CD4-positive, CD25-positive, alpha-beta regulatory T cell (primary cell): ENCODE results near the gene STK24. TPM values are rescaled to one million over a fixed set of nuclear protein-coding genes. Genes with fewer than 3 reads are reported as not detected.
A peak's percentile ranks its signal among the peaks of the same experiment; 100 is the strongest.
"Not testable (repeated sequence)": the region's sequence is repeated elsewhere in the genome, so short reads cannot be mapped to it uniquely, and the experiment has no call there.

Experiments used
- ATAC-seq, 2 donors: fragments of 150-1000 bp; cut with Tn5 transposase; one replicate each; pipeline ENCODE4 v1.10.0; 2021; ENCODE audit warnings: low read depth in 2 of 2, moderate number of reproducible peaks in 2 of 2, moderate library complexity in 1 of 2
- DNase-seq, 3 donors: peaks; one replicate each; pipeline versions ENCODE4 v3.0.0 to v3.0.0-alpha.2; 2012 to 2022; ENCODE audit warnings: mixed read lengths in 1 of 3
- H3K27ac ChIP-seq: one replicate; pipeline ENCODE4 v1.7.0; 2013; ENCODE audit warnings: mild to moderate bottlenecking, low read length; ENCODE audit not compliant: insufficient read depth, poor library complexity, severe bottlenecking
- H3K27me3 ChIP-seq: one replicate; pipeline ENCODE4 v1.7.0; 2013; ENCODE audit warnings: low read length; ENCODE audit not compliant: control insufficient read depth, insufficient read depth
- H3K36me3 ChIP-seq: one replicate; pipeline ENCODE4 v1.7.0; 2013; ENCODE audit warnings: mild to moderate bottlenecking, low read length, moderate library complexity; ENCODE audit not compliant: control insufficient read depth, insufficient read depth
- H3K4me1 ChIP-seq: 2 replicates; pipeline ENCODE4 v1.7.0; 2013; ENCODE audit warnings: mild to moderate bottlenecking, low read length; ENCODE audit not compliant: insufficient read depth, control insufficient read depth, poor library complexity, severe bottlenecking
- H3K4me3 ChIP-seq: one replicate; pipeline ENCODE4 v1.7.0; 2013; ENCODE audit warnings: low read depth, mild to moderate bottlenecking, low read length, moderate library complexity
- H3K9me3 ChIP-seq, 2 experiments: 1 replicate in 1 of 2; 2 replicates in 1 of 2; pipeline ENCODE4 v1.7.0; 2013; ENCODE audit warnings: low read length in 2 of 2, mild to moderate bottlenecking in 1 of 2, moderate library complexity in 1 of 2; ENCODE audit not compliant: control insufficient read depth in 2 of 2
- H3K27ac Mint-ChIP-seq, 3 donors: one replicate each; pipeline ENCODE4 v1.8.0; 2020 to 2022; ENCODE audit warnings: mild to moderate bottlenecking in 3 of 3, mixed read lengths in 3 of 3, moderate library complexity in 2 of 3
- H3K27me3 Mint-ChIP-seq: one replicate; pipeline ENCODE4 v1.8.0; 2022; ENCODE audit warnings: mild to moderate bottlenecking, mixed read lengths
- H3K36me3 Mint-ChIP-seq: one replicate; pipeline ENCODE4 v1.8.0; 2020; ENCODE audit warnings: mixed read lengths
- H3K4me1 Mint-ChIP-seq, 4 donors: one replicate each; pipeline ENCODE4 v1.8.0; 2020 to 2022; ENCODE audit warnings: mixed read lengths in 4 of 4, mild to moderate bottlenecking in 1 of 4
- H3K4me3 Mint-ChIP-seq, 4 donors: one replicate each; pipeline ENCODE4 v1.8.0; 2020 to 2022; ENCODE audit warnings: mild to moderate bottlenecking in 4 of 4, mixed read lengths in 4 of 4, moderate library complexity in 3 of 4
- H3K9me3 Mint-ChIP-seq, 7 donors: one replicate each; pipeline ENCODE4 v1.8.0; 2020 to 2022; ENCODE audit warnings: mixed read lengths in 7 of 7, mild to moderate bottlenecking in 3 of 7, moderate library complexity in 2 of 7
- polyA plus RNA-seq, 4 donors: library from polyadenylated mRNA; unstranded; fragments of 300-500 nt; fragmentation: Illumina TruSeq; gene quantifications; one replicate each; pipeline ENCODE4 v1.2.3, GENCODE V29; 2021
- total RNA-seq: library from RNA; stranded (reverse); gene quantifications from one replicate; pipeline ENCODE4 v1.2.3, GENCODE V29; 2022

STK24 gene
- total and polyA plus RNA-seq, 5 donors from 2014 or later = 26.7 to 141 (median 54.1) TPM

DNA sequence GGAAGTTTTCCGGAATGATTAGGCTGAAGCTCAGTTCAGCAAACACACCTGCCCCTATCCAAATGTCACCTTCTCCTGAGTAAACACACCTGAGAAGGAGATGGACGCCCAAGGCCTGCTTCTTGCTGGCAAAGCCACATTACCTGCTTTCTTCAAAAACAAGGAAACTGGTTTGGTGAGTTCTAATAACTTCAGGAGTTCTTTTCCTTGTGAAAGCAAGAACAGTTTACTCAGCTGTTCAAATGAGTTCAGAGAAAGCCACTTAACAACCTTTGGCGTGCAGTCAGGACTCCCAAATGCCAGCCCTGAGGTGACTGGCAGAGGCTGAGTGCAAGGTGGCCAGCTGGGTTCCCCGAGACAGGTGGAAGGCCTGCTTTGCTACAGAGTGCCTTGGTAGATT is 160.5 kb downstream of the STK24 start:
- no peaks in the 10 kb centered on the region for H3K36me3 ChIP-seq
- H3K9me3 Mint-ChIP-seq = peaks cover 0 to 5% (median 0%) of the 10 kb centered on the region in 7 donors
- H3K27ac Mint-ChIP-seq = no peak overlapping the region
- DNase-seq (no peak), ATAC-seq (no peak)
- H3K9me3 ChIP-seq = no peaks in the 10 kb centered on the region
- no peak overlapping the region for H3K4me3 Mint-ChIP-seq
- no peak overlapping the region for H3K27ac ChIP-seq
- peaks cover 12% of the 10 kb centered on the region for H3K27me3 ChIP-seq
- no peaks in the 10 kb centered on the region for H3K4me1 ChIP-seq
- peaks cover 0 to 7% (median 1%) of the 10 kb centered on the region in 4 donors for H3K4me1 Mint-ChIP-seq
- peaks cover 39% of the 10 kb centered on the region for H3K27me3 Mint-ChIP-seq
- H3K36me3 Mint-ChIP-seq = peaks cover 4% of the 10 kb centered on the region
- H3K4me3 ChIP-seq = no peak overlapping the region

DNA sequence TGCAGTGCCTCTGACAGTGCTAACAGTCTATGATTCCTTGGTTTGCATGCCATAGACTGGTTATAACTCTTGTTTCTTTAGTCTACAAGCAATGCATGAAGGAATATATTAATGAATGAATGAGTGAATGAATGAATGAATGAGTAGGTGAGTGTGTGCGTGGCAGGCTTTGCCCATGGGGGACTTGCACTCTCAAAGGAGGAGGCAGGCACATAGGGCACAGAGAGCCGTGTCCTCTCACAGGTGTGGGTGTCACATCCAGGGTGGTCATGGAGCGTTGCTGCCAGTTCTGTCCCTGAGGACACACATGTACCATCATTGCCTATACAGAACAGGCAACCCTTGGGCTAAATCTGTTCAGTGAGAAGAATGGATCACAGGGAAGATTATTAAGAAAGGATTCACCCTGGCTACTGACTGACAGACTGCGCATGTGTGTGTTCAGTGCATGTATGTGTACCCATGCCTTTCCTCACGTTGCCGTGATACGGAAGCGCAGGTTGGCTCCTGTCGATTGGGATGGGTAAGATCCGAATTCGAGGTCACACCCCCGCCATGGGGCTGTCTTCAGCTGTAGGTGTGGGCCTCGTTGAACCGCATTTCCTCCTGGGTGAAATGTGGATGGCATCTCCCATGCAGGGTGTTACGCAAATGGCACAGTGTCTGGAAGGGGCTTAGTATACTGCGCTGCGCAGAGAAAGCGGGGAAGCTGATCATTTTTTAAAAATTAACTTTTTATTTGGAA is 161.4 kb downstream of the STK24 start:
- Mint-ChIP-seq H3K4me3 (no peak overlapping the region), H3K36me3 (peaks cover 4% of the 10 kb centered on the region), H3K27me3 (peaks cover 42% of the 10 kb centered on the region), H3K9me3 (peaks cover 0 to 5% (median 0%) of the 10 kb centered on the region in 7 donors), H3K27ac (no peak overlapping the region), H3K4me1 (peaks cover 0 to 7% (median 1%) of the 10 kb centered on the region in 4 donors)
- Histone ChIP-seq H3K27me3 (peaks cover 18% of the 10 kb centered on the region), H3K9me3 (no peaks in the 10 kb centered on the region), H3K4me3 (no peak overlapping the region), H3K27ac (no peak overlapping the region), H3K4me1 (no peaks in the 10 kb centered on the region), H3K36me3 (no peaks in the 10 kb centered on the region)
- no peak for ATAC-seq
- no peak for DNase-seq

DNA sequence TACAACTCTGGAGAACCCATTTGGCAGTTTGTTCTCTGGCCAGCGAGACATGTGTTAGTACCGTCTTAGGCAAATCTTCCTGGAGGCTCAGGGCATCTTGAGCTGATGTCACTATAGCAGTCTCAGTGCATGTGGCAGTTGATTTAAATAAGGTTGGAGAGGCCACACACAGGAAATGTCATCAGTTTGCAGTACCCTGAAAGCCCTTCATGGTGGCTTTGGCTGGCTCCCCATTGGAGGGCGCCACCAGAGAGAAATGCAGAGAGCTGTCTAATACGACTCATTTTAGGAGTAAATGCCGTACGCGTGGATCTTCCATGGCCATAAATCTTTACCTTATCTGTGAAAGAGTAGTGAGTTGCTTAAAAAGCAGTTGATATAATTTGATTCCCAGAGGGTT is 163.1 kb downstream of the STK24 start:
- Mint-ChIP-seq H3K36me3 (peaks cover 4% of the 10 kb centered on the region), H3K27me3 (peaks cover 50% of the 10 kb centered on the region), H3K4me3 (no peak overlapping the region), H3K4me1 (peaks cover 0 to 7% (median 1%) of the 10 kb centered on the region in 4 donors), H3K27ac (no peak overlapping the region), H3K9me3 (peaks cover 0 to 5% (median 0%) of the 10 kb centered on the region in 7 donors)
- H3K9me3 ChIP-seq = no peaks in the 10 kb centered on the region
- no peak overlapping the region for H3K4me3 ChIP-seq
- peaks cover 14% of the 10 kb centered on the region for H3K27me3 ChIP-seq
- ATAC-seq (no peak), DNase-seq (no peak)
- no peaks in the 10 kb centered on the region for H3K4me1 ChIP-seq
- H3K27ac ChIP-seq = no peak overlapping the region
- H3K36me3 ChIP-seq = no peaks in the 10 kb centered on the region

DNA sequence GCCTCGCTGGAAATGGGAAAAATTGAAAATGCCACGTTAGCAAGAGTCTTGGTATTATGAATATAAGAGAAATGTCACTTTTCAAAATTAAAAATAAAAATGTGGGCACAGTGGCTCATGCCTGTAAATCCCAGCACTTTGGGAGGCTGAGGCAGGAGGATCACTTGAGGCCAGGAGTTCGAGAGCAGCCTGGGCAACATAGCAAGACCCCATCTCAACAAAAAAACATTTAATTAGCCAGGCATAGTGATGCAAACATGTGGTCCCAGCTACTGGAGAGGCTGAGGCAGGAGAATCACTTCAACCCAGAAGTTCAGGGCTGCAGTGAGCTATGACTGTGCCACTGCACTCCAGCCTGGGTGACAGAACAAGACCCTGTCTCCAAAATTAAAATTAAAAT is 163.6 kb downstream of the STK24 start:
- H3K4me3 Mint-ChIP-seq, H3K9me3 ChIP-seq, H3K36me3 ChIP-seq, H3K36me3 Mint-ChIP-seq, H3K9me3 Mint-ChIP-seq, ATAC-seq, H3K27ac ChIP-seq, H3K4me1 Mint-ChIP-seq, DNase-seq, H3K4me3 ChIP-seq, H3K4me1 ChIP-seq: not testable (repeated sequence)
- peaks cover 51% of the 10 kb centered on the region for H3K27me3 Mint-ChIP-seq
- H3K27ac Mint-ChIP-seq = peak overlapping the region in 1 of 3 donors; percentile 59
- peaks cover 14% of the 10 kb centered on the region for H3K27me3 ChIP-seq

DNA sequence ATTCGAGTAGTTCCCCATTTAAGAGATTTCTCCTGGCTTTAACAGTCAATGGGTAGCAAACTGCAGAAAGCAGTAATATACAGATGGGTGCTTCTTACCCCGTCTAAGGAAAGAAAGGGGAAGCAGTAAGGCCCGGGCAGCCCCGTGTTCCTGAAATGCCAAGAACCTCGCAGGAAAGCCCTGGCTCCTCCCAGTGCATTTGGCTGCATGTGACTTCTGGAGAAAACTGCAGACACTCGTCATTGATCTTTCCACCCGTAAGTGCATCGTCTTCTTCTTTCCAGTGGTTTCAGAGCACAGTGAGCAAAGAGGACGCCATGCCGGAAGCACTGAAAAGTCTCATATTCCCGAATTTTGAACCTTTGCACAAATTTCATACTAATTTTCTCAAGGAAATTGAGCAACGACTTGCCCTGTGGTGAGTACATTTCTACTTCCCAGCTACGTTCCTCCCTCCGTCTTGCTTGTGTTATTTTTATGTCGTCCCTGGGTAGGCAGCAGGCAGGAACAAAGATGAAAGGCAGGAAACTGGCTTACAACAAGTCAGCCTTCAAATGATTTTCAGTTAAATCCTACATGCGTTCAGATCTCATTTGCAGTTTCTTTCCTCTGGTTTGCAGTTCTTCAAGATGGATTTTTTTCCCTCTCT is 165.2 kb downstream of the STK24 start:
- peak in 1 of 3 donors; percentile 12 for DNase-seq
- Histone ChIP-seq H3K27ac (no peak overlapping the region), H3K4me3 (peak overlapping the region; percentile 60), H3K36me3 (no peaks in the 10 kb centered on the region), H3K27me3 (peaks cover 15% of the 10 kb centered on the region), H3K4me1 (no peaks in the 10 kb centered on the region), H3K9me3 (no peaks in the 10 kb centered on the region)
- Mint-ChIP-seq H3K9me3 (peaks cover 0 to under 1% (median 0%) of the 10 kb centered on the region in 7 donors), H3K27me3 (peaks cover 42% of the 10 kb centered on the region), H3K4me3 (peak overlapping the region in 2 of 4 donors; percentile 34 to 71), H3K4me1 (peaks cover 0 to 7% (median 1%) of the 10 kb centered on the region in 4 donors), H3K36me3 (peaks cover under 1% of the 10 kb centered on the region), H3K27ac (peak overlapping the region in 1 of 3 donors; percentile 6)
- ATAC-seq = no peak

DNA sequence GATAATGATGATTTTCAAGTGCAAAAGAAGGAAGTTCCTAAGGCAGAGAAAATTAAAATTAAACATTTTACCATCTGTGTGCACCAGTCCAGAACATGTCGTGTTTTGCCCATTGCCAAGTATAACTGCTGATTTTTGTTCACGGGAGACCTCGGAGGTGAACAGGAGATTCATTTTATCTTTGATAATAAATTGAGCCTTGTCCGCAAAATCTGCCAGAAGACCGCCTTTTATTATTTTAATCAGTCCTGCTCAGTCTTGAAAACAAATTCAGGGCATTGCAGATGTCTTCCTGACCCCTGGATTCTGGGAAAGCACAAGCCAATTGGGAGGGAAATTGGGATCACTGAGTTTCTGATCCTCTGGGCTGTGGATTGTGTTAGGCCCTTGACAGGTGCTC is 165.9 kb downstream of the STK24 start:
- Histone ChIP-seq H3K27ac (no peak overlapping the region), H3K9me3 (no peaks in the 10 kb centered on the region), H3K36me3 (no peaks in the 10 kb centered on the region), H3K4me1 (no peaks in the 10 kb centered on the region), H3K4me3 (no peak overlapping the region), H3K27me3 (peaks cover 17% of the 10 kb centered on the region)
- no peak for DNase-seq
- Mint-ChIP-seq H3K27ac (peak overlapping the region in 1 of 3 donors; percentile 7), H3K36me3 (no peaks in the 10 kb centered on the region), H3K4me1 (peaks cover 0 to 7% (median 1%) of the 10 kb centered on the region in 4 donors), H3K9me3 (no peaks in the 10 kb centered on the region), H3K27me3 (peaks cover 43% of the 10 kb centered on the region), H3K4me3 (no peak overlapping the region)
- no peak for ATAC-seq

DNA sequence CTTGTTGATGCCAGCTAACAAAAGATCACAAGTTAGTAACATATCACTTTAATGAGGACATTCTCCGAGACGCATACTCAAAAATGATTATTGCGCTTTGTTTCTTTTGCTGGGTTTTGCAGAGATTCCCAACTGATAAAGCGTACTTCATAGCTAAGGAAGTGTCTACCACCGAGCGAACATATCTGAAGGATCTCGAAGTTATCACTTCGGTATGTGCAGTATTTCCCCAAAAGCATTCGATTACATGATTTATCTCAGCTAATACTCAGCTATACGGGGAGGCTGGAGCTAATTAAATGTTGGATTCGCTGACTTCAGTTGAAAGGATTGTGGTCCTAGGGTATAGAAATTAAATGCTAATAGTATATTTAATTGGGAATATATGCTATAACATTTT is 166.3 kb downstream of the STK24 start:
- H3K27me3 Mint-ChIP-seq = peaks cover 46% of the 10 kb centered on the region
- H3K27ac ChIP-seq = no peak overlapping the region
- H3K4me3 Mint-ChIP-seq = no peak overlapping the region
- no peak overlapping the region for H3K4me3 ChIP-seq
- H3K27ac Mint-ChIP-seq = no peak overlapping the region
- no peaks in the 10 kb centered on the region for H3K9me3 ChIP-seq
- DNase-seq (no peak), ATAC-seq (no peak)
- H3K4me1 ChIP-seq = no peaks in the 10 kb centered on the region
- peaks cover 17% of the 10 kb centered on the region for H3K27me3 ChIP-seq
- no peaks in the 10 kb centered on the region for H3K9me3 Mint-ChIP-seq
- no peaks in the 10 kb centered on the region for H3K36me3 Mint-ChIP-seq
- peaks cover 0 to 7% (median 1%) of the 10 kb centered on the region in 4 donors for H3K4me1 Mint-ChIP-seq
- H3K36me3 ChIP-seq = no peaks in the 10 kb centered on the region
